ENCODE results near the gene TST.

DNA sequence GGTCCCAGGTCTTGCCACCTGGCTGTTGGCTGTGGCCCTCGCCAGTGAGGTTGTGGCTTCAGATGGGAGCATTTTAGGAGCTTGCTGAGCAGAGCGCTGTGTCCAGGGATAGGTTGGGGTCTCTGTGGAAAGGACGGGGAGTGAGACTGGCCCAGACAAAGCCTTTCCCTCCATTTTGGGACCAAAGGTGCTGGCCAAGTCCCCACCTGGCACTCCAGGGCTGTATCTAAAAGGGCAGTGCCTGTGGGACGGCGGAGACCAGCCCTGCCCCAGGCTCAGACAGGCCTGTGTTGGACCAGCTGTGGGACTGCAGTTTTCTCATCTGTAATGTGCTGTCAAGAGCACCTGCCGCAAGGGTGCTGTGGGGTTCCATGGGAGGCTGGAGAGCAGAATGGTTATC, 27.3 kb upstream of the TST start:
- TF ChIP-seq CTCF (IDR thresholded peaks at IDR 0.05) (no peak), POLR2A (IDR thresholded peaks at IDR 0.05; ENCODE audit: low read length) (no peak), USF2 (IDR thresholded peaks at IDR 0.05) (no peak), POLR2AphosphoS2 (conservative IDR thresholded peaks at IDR 0.05; ENCODE audit: low read length) (no peak), CHD4 (IDR thresholded peaks at IDR 0.05; ENCODE audit: borderline replicate concordance) (no peak), CEBPB (IDR thresholded peaks at IDR 0.05) (no peak)
- TF ChIP-seq, protein P1, sequence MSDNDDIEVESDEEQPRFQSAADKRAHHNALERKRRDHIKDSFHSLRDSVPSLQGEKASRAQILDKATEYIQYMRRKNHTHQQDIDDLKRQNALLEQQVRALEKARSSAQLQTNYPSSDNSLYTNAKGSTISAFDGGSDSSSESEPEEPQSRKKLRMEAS (IDR thresholded peaks at IDR 0.05), result no peak
